Raji (cell line): Measurements from ENCODE around the gene SSC5D.

ENCODE experiments used
- POLR2A ChIP-seq: IDR thresholded peaks from 2 replicates; pipeline ENCODE4 v1.6.1; 2011; ENCODE audit warnings: low read depth, low read length, control low read depth; ENCODE audit not compliant: insufficient read depth

The SSC5D gene

DNA sequence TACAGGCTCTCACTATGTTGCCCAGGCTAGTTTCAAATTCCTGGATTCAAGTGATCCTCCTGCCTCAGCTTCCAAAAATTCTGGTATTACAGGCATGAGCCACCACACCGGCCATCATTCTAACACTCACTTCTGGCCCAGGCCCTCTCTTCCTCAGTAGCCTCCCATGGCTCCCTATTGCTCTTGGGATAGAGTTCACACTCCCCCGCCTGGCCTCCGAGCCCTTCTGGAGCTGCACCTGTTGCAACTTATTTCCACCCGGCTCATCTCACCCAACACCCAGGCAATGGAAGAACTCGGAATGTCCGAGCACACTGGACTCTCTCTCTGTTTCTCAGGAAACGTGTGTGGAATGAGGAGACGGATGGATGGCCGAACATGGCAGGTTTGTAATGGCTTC is 66.1 kb downstream of the SSC5D start:
- TF ChIP-seq POLR2A: no peak

DNA sequence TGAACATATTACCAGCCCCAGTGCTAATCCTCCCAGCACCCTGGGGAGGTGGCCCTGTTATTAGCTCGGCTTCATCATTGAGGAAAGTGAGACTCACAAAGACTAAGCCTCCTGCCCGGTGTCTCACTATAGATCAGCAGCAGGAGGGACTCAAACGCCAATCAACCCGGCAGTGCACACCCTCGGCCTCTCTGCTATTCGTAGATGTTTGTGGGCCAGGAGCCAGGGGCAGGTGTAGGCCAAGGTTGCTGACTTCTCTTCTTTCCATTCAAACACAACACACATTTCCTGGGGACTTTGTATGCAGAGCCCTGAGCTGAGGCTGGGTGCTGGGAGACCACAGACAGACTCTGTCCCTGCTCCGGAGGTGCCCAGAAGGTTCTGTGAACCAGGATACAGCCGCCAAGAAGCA is 66.5 kb downstream of the SSC5D start:
- no peak for TF ChIP-seq POLR2A

DNA sequence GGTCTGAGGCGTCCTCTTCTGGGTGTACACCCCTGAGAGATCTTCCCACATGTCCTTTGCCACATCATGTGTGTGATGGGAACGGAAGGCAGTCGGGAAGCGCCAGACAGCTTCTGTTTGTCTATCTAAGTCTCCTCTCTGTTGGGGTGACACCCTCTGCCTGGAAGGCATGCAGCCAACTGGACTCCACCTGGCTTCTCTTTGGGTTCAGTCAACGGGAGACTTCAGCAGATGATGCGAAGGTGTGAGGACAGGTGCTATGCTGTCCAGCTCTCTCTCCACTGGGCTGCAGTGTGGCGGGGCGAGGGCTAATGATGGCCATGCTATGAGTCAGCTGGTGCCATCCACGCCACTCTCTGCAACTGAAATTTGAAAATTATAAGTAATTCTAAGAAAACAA is 71.4 kb downstream of the SSC5D start:
- no peak for TF ChIP-seq POLR2A

DNA sequence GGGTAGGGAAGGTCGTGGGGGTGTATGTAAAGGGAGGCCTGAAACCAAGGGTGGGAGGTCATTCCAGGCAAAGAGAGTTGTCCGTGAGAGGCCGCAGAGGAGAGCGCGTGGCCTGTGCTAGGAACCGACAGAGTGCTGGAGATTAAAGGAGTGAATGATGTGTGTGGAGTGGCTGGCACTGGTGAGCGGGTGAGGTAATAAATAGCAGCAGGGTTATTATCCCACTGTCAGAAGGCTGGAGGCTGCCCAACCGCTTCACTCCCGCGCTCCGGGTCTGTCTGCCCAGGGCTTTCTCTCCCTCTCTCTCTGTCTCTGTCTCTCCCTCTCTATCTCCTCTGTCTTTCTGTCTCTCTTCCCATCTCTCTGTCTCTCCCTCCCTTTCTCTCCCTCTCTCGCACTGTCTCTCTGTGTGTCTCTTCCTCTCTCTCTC is 75.0 kb downstream of the SSC5D start:
- no peak for TF ChIP-seq POLR2A

DNA sequence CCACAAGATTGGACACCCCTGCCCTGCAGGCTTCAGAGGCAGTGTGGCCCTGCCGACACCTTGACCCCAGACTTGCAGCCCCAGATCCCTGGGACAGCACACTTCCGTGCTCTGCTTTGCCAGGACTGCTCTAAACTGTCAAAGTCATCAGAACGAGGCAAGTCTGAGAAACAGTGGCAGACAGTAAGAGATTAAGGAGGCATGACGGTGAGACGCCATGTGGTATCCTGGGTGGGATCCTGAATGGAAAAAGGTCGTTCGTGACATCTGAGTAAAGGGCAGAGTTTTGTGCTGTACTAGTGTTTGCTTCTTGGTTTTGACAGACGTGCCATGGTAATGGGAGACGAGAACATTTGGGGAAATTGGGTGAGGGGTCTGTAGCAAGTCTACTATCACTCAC is 78.6 kb downstream of the SSC5D start:
- TF ChIP-seq POLR2A: no peak

DNA sequence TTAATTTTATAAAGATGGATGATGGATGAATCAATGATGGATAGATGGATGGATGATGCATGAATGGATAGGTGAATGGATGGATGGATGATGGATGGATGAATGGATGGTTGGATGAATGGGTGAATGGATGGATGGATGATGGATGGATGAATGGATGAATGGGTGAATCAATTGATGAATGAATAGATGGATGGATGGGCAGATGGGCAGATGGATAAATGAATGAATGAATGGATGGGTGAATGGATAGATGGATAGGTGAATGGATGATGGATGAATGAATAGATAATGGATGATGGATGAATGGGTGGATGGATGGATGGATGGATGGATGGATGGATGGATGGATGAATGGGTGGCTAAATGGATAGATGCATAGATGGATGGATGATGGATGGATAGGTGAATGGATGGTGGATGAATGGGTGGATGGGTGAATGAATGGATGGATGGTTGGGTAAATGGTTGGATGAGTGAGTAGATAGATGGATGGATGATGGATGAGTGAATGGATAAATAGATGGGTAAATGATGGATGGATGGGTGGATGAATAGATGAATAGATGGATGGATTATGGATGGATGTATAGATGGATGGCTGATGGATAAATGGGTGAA is 79.6 kb downstream of the SSC5D start:
- no peak for TF ChIP-seq POLR2A
